HepG2 (cell line): ENCODE results near the gene PFDN1.

Source experiments
- EP300 ChIP-seq, 3 experiments: sonication (generic) in 1 of 3; formaldehyde crosslinking in 1 of 3; IDR thresholded peaks; 2 replicates each; pipeline versions ENCODE4 v1.5.1 to v1.6.1; 2011 to 2020; ENCODE audit warnings: low read depth in 2 of 3, low read length in 2 of 3, borderline replicate concordance in 1 of 3, improper control_type of control experiment in 1 of 3, mild to moderate bottlenecking in 1 of 3, missing genetic modification reagents in 1 of 3, moderate library complexity in 1 of 3
- TARDBP ChIP-seq: sonication (generic); formaldehyde crosslinking; IDR thresholded peaks from 2 replicates; pipeline ENCODE4 v1.8.0; 2022; ENCODE audit warnings: mild to moderate bottlenecking, missing genetic modification reagents
- ZNF180 ChIP-seq: sonication (generic); formaldehyde crosslinking; IDR thresholded peaks from 2 replicates; pipeline ENCODE4 v1.4.0; 2020; ENCODE audit warnings: low read depth, missing genetic modification reagents, borderline replicate concordance
- ZSCAN30 ChIP-seq: sonication (generic); formaldehyde crosslinking; IDR thresholded peaks from 2 replicates; pipeline ENCODE4 v1.5.0; 2020; ENCODE audit warnings: mild to moderate bottlenecking, missing genetic modification reagents
- TF ChIP-seq, protein P1 (sequence below): sonication (generic); formaldehyde crosslinking; IDR thresholded peaks from 2 replicates; pipeline ENCODE4 v1.8.1; 2022; ENCODE audit warnings: mild to moderate bottlenecking, missing genetic modification reagents
- TF ChIP-seq, protein P2 (sequence below): sonication (generic); formaldehyde crosslinking; IDR thresholded peaks from 2 replicates; pipeline ENCODE4 v1.4.0; 2020; ENCODE audit warnings: missing genetic modification reagents

DNA sequence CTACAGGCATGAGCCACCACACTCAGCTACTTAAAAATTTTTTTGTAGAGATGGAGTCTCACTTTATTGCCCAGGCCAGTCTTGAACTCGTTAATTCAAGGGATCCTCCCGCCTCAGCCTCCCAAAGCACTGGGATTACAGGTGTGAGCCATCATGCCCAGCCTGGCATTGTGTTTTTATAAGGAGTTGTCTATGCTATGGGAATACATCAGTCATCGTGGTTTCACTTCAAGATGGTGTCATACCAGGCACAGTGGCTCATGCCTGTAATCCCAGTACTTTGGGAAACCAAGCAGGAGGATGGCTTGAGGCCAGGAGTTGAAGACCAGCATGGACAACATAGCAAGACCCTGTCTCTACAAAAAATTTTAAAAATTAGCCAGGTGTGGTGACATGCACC lies 78.2 kb downstream of the PFDN1 start:
- TF ChIP-seq ZSCAN30 (CRISPR knock-in tag), result no peak
- TF ChIP-seq TARDBP, result no peak
- TF ChIP-seq EP300 (IDR thresholded peaks at IDR 0.05; ENCODE audit: low read depth in 2 of 2, low read length in 2 of 2), result no peak
- TF ChIP-seq EP300 (CRISPR knock-in tag; IDR thresholded peaks at IDR 0.05; ENCODE audit: borderline replicate concordance), result no peak
- TF ChIP-seq, protein P1, sequence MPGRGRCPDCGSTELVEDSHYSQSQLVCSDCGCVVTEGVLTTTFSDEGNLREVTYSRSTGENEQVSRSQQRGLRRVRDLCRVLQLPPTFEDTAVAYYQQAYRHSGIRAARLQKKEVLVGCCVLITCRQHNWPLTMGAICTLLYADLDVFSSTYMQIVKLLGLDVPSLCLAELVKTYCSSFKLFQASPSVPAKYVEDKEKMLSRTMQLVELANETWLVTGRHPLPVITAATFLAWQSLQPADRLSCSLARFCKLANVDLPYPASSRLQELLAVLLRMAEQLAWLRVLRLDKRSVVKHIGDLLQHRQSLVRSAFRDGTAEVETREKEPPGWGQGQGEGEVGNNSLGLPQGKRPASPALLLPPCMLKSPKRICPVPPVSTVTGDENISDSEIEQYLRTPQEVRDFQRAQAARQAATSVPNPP (CRISPR knock-in tag), result no peak
- TF ChIP-seq, protein P2, sequence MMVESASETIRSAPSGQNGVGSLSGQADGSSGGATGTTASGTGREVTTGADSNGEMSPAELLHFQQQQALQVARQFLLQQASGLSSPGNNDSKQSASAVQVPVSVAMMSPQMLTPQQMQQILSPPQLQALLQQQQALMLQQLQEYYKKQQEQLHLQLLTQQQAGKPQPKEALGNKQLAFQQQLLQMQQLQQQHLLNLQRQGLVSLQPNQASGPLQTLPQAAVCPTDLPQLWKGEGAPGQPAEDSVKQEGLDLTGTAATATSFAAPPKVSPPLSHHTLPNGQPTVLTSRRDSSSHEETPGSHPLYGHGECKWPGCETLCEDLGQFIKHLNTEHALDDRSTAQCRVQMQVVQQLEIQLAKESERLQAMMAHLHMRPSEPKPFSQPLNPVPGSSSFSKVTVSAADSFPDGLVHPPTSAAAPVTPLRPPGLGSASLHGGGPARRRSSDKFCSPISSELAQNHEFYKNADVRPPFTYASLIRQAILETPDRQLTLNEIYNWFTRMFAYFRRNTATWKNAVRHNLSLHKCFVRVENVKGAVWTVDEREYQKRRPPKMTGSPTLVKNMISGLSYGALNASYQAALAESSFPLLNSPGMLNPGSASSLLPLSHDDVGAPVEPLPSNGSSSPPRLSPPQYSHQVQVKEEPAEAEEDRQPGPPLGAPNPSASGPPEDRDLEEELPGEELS, result no peak
- no peak for TF ChIP-seq ZNF180 (CRISPR knock-in tag)
